ENCODE measurements around the gene ACTMAP.

- TF ChIP-seq, protein P1, sequence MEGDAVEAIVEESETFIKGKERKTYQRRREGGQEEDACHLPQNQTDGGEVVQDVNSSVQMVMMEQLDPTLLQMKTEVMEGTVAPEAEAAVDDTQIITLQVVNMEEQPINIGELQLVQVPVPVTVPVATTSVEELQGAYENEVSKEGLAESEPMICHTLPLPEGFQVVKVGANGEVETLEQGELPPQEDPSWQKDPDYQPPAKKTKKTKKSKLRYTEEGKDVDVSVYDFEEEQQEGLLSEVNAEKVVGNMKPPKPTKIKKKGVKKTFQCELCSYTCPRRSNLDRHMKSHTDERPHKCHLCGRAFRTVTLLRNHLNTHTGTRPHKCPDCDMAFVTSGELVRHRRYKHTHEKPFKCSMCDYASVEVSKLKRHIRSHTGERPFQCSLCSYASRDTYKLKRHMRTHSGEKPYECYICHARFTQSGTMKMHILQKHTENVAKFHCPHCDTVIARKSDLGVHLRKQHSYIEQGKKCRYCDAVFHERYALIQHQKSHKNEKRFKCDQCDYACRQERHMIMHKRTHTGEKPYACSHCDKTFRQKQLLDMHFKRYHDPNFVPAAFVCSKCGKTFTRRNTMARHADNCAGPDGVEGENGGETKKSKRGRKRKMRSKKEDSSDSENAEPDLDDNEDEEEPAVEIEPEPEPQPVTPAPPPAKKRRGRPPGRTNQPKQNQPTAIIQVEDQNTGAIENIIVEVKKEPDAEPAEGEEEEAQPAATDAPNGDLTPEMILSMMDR (IDR thresholded peaks at IDR 0.05 in 2 of 3, conservative IDR thresholded peaks at IDR 0.05 in 1 of 3; ENCODE audit: insufficient read depth in 2 of 3, low read depth in 1 of 3, low read length in 3 of 3), result no peak
- TF ChIP-seq PREB (CRISPR knock-in tag; IDR thresholded peaks at IDR 0.05) (no peak), GATAD2A (IDR thresholded peaks at IDR 0.05) (no peak), NFYB (IDR thresholded peaks at IDR 0.05; ENCODE audit: extremely low read depth, insufficient read length) (no peak), ZNF512 (tag; IDR thresholded peaks at IDR 0.05) (no peak), ARID4B (CRISPR knock-in tag; IDR thresholded peaks at IDR 0.05) (no peak), POLR2AphosphoS2 (IDR thresholded peaks at IDR 0.05; ENCODE audit: low read length) (no peak; the same call in 1 of the 2 replicates), POLR2A (conservative IDR thresholded peaks at IDR 0.05) (peak; percentile 43; the same call in 1 of the 2 replicates), CREB3L1 (IDR thresholded peaks at IDR 0.05; ENCODE audit: borderline replicate concordance, low read depth) (no peak), ZFP1 (CRISPR knock-in tag; IDR thresholded peaks at IDR 0.05) (no peak), ZC3H11A (IDR thresholded peaks at IDR 0.05; ENCODE audit: low read depth, low read length) (no peak), FOSL1 (tag; conservative IDR thresholded peaks at IDR 0.05) (no peak)
- TF ChIP-seq, protein P2, sequence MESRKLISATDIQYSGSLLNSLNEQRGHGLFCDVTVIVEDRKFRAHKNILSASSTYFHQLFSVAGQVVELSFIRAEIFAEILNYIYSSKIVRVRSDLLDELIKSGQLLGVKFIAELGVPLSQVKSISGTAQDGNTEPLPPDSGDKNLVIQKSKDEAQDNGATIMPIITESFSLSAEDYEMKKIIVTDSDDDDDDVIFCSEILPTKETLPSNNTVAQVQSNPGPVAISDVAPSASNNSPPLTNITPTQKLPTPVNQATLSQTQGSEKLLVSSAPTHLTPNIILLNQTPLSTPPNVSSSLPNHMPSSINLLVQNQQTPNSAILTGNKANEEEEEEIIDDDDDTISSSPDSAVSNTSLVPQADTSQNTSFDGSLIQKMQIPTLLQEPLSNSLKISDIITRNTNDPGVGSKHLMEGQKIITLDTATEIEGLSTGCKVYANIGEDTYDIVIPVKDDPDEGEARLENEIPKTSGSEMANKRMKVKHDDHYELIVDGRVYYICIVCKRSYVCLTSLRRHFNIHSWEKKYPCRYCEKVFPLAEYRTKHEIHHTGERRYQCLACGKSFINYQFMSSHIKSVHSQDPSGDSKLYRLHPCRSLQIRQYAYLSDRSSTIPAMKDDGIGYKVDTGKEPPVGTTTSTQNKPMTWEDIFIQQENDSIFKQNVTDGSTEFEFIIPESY (CRISPR knock-in tag; IDR thresholded peaks at IDR 0.05), result 0 out of 2 replicates have a peak, but pooled peaks have one; percentile 45
Measured at GRCh38 chr19:40739871-40740703, 10.2 kb downstream of the ACTMAP start.

Data from K562 (cell line).